GM13977 (cell line): ENCODE data around the gene TIAM1.

ENCODE experiments used
- DNase-seq: peaks from one replicate; pipeline ENCODE4 v3.0.0; 2012; ENCODE audit warnings: low spot score
- CTCF ChIP-seq: IDR thresholded peaks from 2 replicates; pipeline ENCODE4 v1.5.1; 2012; ENCODE audit warnings: mild to moderate bottlenecking, control low read depth; ENCODE audit not compliant: insufficient read depth; ENCODE audit errors: extremely low read depth, missing control alignments
- in situ Hi-C: fragments of 300-500 bp; cut with MboI; formaldehyde crosslinking; loops from one replicate; pipeline ENCODE4 v1.12.0; 2022; ENCODE audit warnings: low sequenced_read_pairs, low pct_unique_long_range_greater_than_20kb, mixed read lengths, inconsistent platforms; ENCODE audit not compliant: unreplicated experiment

TIAM1 gene

GRCh38 chr21:31173881-31174555 lies 170.0 kb downstream of the TIAM1 start:
- no peak for DNase-seq
- TF ChIP-seq CTCF, result no peak
- in situ Hi-C loops, result no loop called here

GRCh38 chr21:31172328-31172727 lies 171.7 kb downstream of the TIAM1 start:
- in situ Hi-C loops, result no loop called here
- no peak for TF ChIP-seq CTCF
- no peak for DNase-seq

- in situ Hi-C loops, result no loop called here
- DNase-seq, result no peak
- no peak for TF ChIP-seq CTCF
Observed at GRCh38 chr21:31164713-31165694, 179.1 kb downstream of the TIAM1 start.

GRCh38 chr21:31162827-31163226 lies 181.2 kb downstream of the TIAM1 start:
- TF ChIP-seq CTCF, result no peak
- DNase-seq, result no peak
- in situ Hi-C loops, result no loop called here

GRCh38 chr21:31162079-31162699 lies 181.9 kb downstream of the TIAM1 start:
- DNase-seq, result no peak
- in situ Hi-C loops, result no loop called here
- TF ChIP-seq CTCF, result no peak

GRCh38 chr21:31161157-31161556 lies 182.9 kb downstream of the TIAM1 start:
- no peak for TF ChIP-seq CTCF
- in situ Hi-C loops, result no loop called here
- DNase-seq, result no peak
